BE2C (cell line): ENCODE measurements around the gene INPP4B.

Experiments used
- DNase-seq: peaks from one replicate; pipeline ENCODE4 v3.0.0-alpha.2; 2020
- H3K27me3 ChIP-seq: fragments of 250-450 bp; sonication (Bioruptor Pico); 2 replicates; pipeline ENCODE4 v1.5.1; 2020; ENCODE audit warnings: mild to moderate bottlenecking
- H3K36me3 ChIP-seq: fragments of 250-450 bp; sonication (Bioruptor Pico); 2 replicates; pipeline ENCODE4 v1.5.1; 2020; ENCODE audit warnings: mild to moderate bottlenecking
- H3K4me1 ChIP-seq: fragments of 250-450 bp; sonication (Bioruptor Pico); 2 replicates; pipeline ENCODE4 v1.5.1; 2020
- H3K4me3 ChIP-seq: 2 replicates; pipeline ENCODE4 v1.5.1; 2011; ENCODE audit warnings: low read depth, low read length
- H3K9me3 ChIP-seq: fragments of 250-450 bp; sonication (Bioruptor Pico); 2 replicates; pipeline ENCODE4 v1.5.1; 2020
- TF ChIP-seq, protein P1 (sequence below): IDR thresholded peaks from 2 replicates; pipeline ENCODE4 v1.5.1; 2012; ENCODE audit warnings: mild to moderate bottlenecking, low read depth, low read length

Gene INPP4B

DNA sequence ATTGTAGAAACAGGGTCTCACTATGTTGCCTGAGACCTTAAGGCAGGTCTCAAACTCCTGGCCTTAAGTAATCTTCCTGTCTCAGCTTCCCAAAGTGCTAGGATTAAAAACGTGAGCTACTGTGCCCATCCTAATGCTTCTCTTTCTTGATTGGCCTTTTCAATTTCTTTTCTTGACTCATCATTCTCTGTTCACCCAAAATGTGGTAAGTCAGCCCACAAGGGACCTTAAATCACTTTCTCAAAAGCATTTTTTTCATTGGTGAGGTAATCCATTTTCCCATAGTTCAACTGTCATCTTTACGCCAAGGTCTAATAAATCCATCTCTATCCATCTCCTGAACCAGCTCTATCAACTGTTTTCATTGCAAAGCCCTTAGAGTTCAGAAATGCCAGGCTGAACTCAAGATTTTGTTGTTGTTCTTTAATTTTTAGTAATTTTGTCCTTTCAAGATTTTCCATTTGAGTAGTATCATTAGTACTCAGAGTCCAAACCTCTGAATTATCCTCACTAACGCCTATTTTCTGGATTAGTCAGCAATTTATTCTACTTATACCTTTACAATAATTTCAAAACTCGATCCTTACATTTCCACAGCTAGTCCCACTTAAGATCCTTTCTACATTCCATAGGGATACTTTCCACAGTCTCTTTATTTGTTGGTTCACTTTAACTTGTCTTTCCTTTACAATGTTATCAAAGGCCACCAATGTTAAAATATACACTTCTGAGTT lies 681.2 kb downstream of the INPP4B start:
- Histone ChIP-seq H3K36me3 (no peaks in the 10 kb centered on the region), H3K9me3 (no peaks in the 10 kb centered on the region), H3K4me3 (no peak overlapping the region), H3K4me1 (no peaks in the 10 kb centered on the region), H3K27me3 (no peaks in the 10 kb centered on the region)
- TF ChIP-seq, protein P1, sequence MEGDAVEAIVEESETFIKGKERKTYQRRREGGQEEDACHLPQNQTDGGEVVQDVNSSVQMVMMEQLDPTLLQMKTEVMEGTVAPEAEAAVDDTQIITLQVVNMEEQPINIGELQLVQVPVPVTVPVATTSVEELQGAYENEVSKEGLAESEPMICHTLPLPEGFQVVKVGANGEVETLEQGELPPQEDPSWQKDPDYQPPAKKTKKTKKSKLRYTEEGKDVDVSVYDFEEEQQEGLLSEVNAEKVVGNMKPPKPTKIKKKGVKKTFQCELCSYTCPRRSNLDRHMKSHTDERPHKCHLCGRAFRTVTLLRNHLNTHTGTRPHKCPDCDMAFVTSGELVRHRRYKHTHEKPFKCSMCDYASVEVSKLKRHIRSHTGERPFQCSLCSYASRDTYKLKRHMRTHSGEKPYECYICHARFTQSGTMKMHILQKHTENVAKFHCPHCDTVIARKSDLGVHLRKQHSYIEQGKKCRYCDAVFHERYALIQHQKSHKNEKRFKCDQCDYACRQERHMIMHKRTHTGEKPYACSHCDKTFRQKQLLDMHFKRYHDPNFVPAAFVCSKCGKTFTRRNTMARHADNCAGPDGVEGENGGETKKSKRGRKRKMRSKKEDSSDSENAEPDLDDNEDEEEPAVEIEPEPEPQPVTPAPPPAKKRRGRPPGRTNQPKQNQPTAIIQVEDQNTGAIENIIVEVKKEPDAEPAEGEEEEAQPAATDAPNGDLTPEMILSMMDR, result no peak
- DNase-seq, result no peak

DNA sequence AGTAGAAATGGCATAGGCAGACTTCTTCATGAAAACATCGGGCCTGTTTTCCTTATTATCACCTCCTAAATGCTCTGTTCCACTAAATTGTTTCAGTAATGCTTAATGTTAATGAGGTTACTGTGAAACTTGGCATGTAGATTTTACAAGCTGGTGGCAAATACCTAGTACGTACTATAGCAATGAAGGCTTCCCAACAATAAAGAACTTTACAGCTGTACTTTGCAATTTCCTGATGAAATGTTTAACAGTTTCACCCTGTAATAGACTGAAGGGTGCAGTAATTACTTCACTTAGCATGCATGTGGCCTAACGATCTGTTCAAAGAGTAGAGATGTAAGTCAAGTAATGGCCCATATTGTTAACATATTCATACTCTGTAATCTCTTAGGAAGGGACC lies 685.0 kb downstream of the INPP4B start:
- no peak for DNase-seq
- H3K9me3 ChIP-seq, result no peaks in the 10 kb centered on the region
- H3K36me3 ChIP-seq, result no peaks in the 10 kb centered on the region
- no peaks in the 10 kb centered on the region for H3K27me3 ChIP-seq
- no peaks in the 10 kb centered on the region for H3K4me1 ChIP-seq
- TF ChIP-seq, protein P1, result no peak
- no peak overlapping the region for H3K4me3 ChIP-seq

DNA sequence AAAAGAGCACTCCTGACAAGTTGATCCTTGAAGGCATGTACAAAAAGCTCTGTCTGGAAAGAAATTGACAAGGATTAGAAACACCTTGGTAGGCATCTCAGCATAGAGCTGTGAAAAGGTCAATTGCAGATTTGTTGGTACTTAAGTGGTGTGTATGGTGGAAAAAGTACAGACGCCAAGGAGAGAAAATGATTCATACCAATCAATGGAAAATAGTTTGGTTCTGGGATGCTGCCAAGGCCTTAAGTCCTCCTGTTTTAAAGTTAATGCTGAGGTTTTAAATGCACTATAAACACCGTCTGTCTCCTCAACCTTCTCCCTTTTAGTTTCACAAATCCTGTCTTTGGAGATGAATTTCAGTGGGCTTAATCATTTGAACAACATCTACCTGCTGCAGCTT lies 685.6 kb downstream of the INPP4B start:
- Histone ChIP-seq H3K4me1 (no peaks in the 10 kb centered on the region), H3K36me3 (no peaks in the 10 kb centered on the region), H3K4me3 (no peak overlapping the region), H3K27me3 (no peaks in the 10 kb centered on the region), H3K9me3 (no peaks in the 10 kb centered on the region)
- TF ChIP-seq, protein P1, result no peak
- DNase-seq, result no peak

DNA sequence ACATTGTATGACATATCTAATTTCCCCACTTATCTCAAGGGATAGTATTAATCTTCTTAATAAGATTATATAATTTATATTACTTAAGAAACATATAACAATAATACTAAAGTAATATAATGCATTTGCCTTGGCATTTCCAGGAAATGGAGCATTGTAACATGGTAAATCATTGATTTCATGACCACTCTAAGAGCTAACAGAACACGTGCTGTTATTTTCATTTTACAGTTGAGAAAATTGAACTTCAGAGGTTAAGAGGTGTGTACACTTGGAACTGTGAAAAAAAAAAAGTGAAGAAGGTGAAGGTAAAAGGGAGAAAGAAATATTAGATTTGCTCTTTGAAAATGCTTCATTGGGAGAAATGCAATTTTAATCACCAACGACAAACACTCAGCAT lies 687.1 kb downstream of the INPP4B start:
- no peaks in the 10 kb centered on the region for H3K27me3 ChIP-seq
- H3K36me3 ChIP-seq, result no peaks in the 10 kb centered on the region
- H3K9me3 ChIP-seq, result no peaks in the 10 kb centered on the region
- no peaks in the 10 kb centered on the region for H3K4me1 ChIP-seq
- H3K4me3 ChIP-seq, result no peak overlapping the region
- DNase-seq, result no peak
- TF ChIP-seq, protein P1, result no peak

DNA sequence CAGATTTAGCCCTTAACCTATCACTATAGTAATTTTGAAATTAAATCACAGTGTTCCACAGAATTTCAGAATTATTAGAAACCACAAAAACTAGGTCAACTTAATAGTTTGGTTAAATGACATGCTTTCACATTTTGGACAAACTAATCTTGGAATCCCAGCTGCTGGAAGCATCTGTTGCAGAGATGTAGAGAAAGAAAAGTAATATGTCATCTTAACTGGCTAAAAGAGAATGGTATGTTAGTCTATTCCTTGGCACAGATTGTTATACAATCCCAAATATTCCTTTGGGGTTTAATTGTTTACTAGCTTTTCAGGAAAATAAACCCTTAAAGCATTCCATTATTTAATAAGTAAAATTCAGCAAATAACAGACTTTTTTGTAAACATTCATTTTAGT lies 689.8 kb downstream of the INPP4B start:
- DNase-seq, result no peak
- H3K4me1 ChIP-seq, result no peaks in the 10 kb centered on the region
- no peaks in the 10 kb centered on the region for H3K27me3 ChIP-seq
- TF ChIP-seq, protein P1, result no peak
- H3K9me3 ChIP-seq, result no peaks in the 10 kb centered on the region
- no peaks in the 10 kb centered on the region for H3K36me3 ChIP-seq
- no peak overlapping the region for H3K4me3 ChIP-seq

DNA sequence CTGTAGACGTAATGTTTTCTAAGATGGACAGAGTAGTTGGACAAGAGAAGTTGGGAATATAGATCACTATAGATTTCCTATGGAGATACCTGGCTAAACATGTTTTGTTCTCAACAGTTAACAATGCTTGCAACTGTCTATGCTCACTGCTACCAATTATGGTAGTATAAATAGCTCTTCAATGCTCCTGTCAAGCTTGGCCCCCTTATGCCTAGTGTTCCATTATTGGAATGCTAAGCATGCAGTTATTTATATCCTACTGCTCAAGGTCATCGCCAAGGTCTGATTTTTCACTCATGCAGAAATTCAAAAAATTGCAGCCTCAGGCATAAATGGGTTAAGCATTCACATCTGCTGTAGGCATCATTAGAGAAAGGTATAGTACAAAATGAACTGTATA lies 690.8 kb downstream of the INPP4B start:
- Histone ChIP-seq H3K27me3 (no peaks in the 10 kb centered on the region), H3K4me1 (no peaks in the 10 kb centered on the region), H3K4me3 (no peak overlapping the region), H3K36me3 (no peaks in the 10 kb centered on the region), H3K9me3 (no peaks in the 10 kb centered on the region)
- DNase-seq, result no peak
- TF ChIP-seq, protein P1, result no peak
